ENCODE results near the gene STRA6. TPM values are rescaled to one million over a fixed set of nuclear protein-coding genes. Genes with fewer than 3 reads are reported as not detected.

STRA6 gene
- total RNA-seq, 3 donors from 2014 or later (not counting 1 experiment from before 2014, with no cell fraction given): not detected

- Histone ChIP-seq H3K27me3 (ENCODE audit: control insufficient read depth, insufficient read depth, low read length) (no peaks in the 10 kb centered on the region), H3K9me3 (ENCODE audit: control insufficient read depth, insufficient read depth, low read length) (no peaks in the 10 kb centered on the region), H3K27ac (ENCODE audit: low read length) (no peak overlapping the region), H3K4me1 (ENCODE audit: control insufficient read depth, insufficient read depth, low read length) (no peaks in the 10 kb centered on the region), H3K36me3 (ENCODE audit: control insufficient read depth, insufficient read depth, low read length) (no peaks in the 10 kb centered on the region), H3K4me3 (ENCODE audit: low read length) (no peak overlapping the region)
- Mint-ChIP-seq H3K36me3 (no peaks in the 10 kb centered on the region), H3K9me3 (no peaks in the 10 kb centered on the region), H3K27me3 (ENCODE audit: low read depth in 2 of 2) (peaks cover 32 to 42% of the 10 kb centered on the region in 2 donors), H3K4me1 (peaks cover 0 to 4% of the 10 kb centered on the region in 2 donors), H3K4me3 (no peak overlapping the region), H3K27ac (no peak overlapping the region)
- ATAC-seq (no peak), DNase-seq (no peak)
- 57% methylated on average over 5 of the region's 5 CpGs for WGBS (ENCODE audit: insufficient coverage)
- TF ChIP-seq CTCF (IDR thresholded peaks at IDR 0.05): no peak
- intact Hi-C loops (cut with micrococcal nuclease): no loop called here
These were observed 43.5 kb downstream of the STRA6 start for GRCh38 chr15:74158855-74159650.

GRCh38 chr15:74157868-74158827, 44.4 kb downstream of the STRA6 start:
- Mint-ChIP-seq H3K27ac (no peak overlapping the region), H3K36me3 (no peaks in the 10 kb centered on the region), H3K4me3 (no peak overlapping the region), H3K27me3 (ENCODE audit: low read depth in 2 of 2) (peaks cover 35 to 38% of the 10 kb centered on the region in 2 donors), H3K9me3 (no peaks in the 10 kb centered on the region), H3K4me1 (peaks cover 0 to 4% of the 10 kb centered on the region in 2 donors)
- H3K4me3 ChIP-seq (ENCODE audit: low read length): no peak overlapping the region
- ATAC-seq (no peak), DNase-seq (no peak)
- H3K4me1 ChIP-seq (ENCODE audit: control insufficient read depth, insufficient read depth, low read length): no peaks in the 10 kb centered on the region
- 94% methylated on average over 8 of the region's 9 CpGs for WGBS (ENCODE audit: insufficient coverage)
- no peaks in the 10 kb centered on the region for H3K27me3 ChIP-seq (ENCODE audit: control insufficient read depth, insufficient read depth, low read length)
- intact Hi-C loops (cut with micrococcal nuclease): no loop called here
- H3K27ac ChIP-seq (ENCODE audit: low read length): no peak overlapping the region
- TF ChIP-seq CTCF (IDR thresholded peaks at IDR 0.05): no peak
- no peaks in the 10 kb centered on the region for H3K9me3 ChIP-seq (ENCODE audit: control insufficient read depth, insufficient read depth, low read length)
- no peaks in the 10 kb centered on the region for H3K36me3 ChIP-seq (ENCODE audit: control insufficient read depth, insufficient read depth, low read length)

GRCh38 chr15:74156678-74157411, 45.7 kb downstream of the STRA6 start:
- no peaks in the 10 kb centered on the region for H3K36me3 Mint-ChIP-seq
- no peak overlapping the region for H3K27ac ChIP-seq (ENCODE audit: low read length)
- H3K9me3 Mint-ChIP-seq: no peaks in the 10 kb centered on the region
- H3K4me1 ChIP-seq (ENCODE audit: control insufficient read depth, insufficient read depth, low read length): no peaks in the 10 kb centered on the region
- no peak overlapping the region for H3K4me3 Mint-ChIP-seq
- DNase-seq (no peak), ATAC-seq (no peak)
- H3K4me1 Mint-ChIP-seq: peaks cover 0 to 4% of the 10 kb centered on the region in 2 donors
- peaks cover 33 to 45% of the 10 kb centered on the region in 2 donors for H3K27me3 Mint-ChIP-seq (ENCODE audit: low read depth in 2 of 2)
- no peak overlapping the region for H3K27ac Mint-ChIP-seq
- H3K27me3 ChIP-seq (ENCODE audit: control insufficient read depth, insufficient read depth, low read length): no peaks in the 10 kb centered on the region
- 15% methylated on average over 7 of the region's 7 CpGs for WGBS (ENCODE audit: insufficient coverage)
- TF ChIP-seq CTCF (IDR thresholded peaks at IDR 0.05): no peak
- intact Hi-C loops (cut with micrococcal nuclease): no loop called here
- no peak overlapping the region for H3K4me3 ChIP-seq (ENCODE audit: low read length)
- no peaks in the 10 kb centered on the region for H3K9me3 ChIP-seq (ENCODE audit: control insufficient read depth, insufficient read depth, low read length)
- H3K36me3 ChIP-seq (ENCODE audit: control insufficient read depth, insufficient read depth, low read length): no peaks in the 10 kb centered on the region
